ENCODE measurements around the gene JUNB.
A peak's percentile ranks its signal among the peaks of the same experiment; 100 is the strongest.

Gene JUNB

DNA sequence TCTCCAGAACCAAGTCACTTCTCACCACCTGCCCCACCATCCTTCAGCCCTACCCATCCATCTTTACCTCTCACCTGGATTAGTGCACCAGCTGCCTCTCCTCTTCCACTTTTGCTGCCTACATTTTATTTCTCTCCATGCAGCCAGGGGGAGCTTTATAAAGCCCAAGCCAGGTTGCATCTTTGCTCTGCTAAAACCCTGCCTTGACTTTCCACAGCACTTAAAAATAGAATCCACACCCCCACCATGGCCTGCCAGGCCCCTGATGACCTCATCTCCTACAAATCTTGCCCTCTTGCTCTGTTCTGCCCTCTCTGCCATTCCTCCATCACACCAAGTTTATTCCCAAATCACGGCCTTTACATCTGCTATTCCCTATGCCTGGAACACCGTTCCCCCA is 17.7 kb upstream of the JUNB start:
- DNase-seq (ENCODE audit: low read depth): no peak

DNA sequence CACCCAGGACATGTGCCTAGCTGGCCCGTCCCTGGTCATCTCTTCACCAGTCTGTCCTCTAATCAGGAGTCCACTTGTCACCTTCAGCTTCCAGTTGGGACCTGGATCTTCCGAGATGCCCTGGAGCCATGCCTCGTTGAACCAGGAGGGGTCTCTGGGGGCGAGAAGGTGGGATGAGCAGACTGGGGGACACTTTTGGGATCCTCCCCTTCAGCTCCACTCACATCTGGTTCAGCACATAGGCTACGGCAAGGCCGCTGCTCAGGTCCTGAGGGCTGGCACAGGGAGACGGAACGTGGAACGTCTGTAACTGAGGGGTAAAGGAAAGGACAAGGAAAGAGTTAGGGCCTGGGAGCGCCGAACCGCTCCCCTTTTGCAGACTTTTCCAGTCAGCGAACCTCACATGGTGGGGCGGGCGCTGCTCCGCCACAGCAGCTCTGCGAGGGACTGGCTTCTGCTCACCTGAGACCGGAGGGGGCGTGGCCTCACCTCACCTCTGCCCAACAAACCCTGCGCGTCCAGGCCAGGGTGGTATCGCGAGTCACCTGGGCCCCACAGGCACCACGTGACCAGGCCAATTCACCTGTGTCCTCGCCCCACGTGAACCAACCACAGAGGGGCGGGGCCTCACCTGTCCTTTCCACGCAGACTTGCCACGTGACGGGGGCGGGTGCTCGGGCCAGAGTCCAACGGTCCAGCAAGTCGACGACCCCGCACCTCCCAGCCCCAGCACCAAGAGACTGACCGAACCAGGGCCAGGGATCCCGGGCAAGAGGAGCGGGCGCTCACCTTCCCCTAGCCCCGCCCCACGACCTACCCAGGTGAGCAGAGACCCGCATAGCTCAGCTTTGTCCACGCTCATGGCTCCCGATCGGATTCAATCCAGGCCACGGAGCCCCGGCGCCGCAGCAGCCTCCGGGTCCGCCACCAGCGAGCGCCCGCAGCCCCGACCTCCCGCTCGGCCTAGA is 16.4 kb upstream of the JUNB start, which contains the start of gene HOOK2:
Gene HOOK2, minus strand, starts transcription at position 965 of the 968 bp plus-strand sequence. Its CDS starts 103 bp downstream, at position 862.
- TF ChIP-seq, protein P1, sequence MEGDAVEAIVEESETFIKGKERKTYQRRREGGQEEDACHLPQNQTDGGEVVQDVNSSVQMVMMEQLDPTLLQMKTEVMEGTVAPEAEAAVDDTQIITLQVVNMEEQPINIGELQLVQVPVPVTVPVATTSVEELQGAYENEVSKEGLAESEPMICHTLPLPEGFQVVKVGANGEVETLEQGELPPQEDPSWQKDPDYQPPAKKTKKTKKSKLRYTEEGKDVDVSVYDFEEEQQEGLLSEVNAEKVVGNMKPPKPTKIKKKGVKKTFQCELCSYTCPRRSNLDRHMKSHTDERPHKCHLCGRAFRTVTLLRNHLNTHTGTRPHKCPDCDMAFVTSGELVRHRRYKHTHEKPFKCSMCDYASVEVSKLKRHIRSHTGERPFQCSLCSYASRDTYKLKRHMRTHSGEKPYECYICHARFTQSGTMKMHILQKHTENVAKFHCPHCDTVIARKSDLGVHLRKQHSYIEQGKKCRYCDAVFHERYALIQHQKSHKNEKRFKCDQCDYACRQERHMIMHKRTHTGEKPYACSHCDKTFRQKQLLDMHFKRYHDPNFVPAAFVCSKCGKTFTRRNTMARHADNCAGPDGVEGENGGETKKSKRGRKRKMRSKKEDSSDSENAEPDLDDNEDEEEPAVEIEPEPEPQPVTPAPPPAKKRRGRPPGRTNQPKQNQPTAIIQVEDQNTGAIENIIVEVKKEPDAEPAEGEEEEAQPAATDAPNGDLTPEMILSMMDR (IDR thresholded peaks at IDR 0.05; ENCODE audit: insufficient read depth, low read depth, low read length, missing control alignments): no peak
- H3K4me3 ChIP-seq (ENCODE audit: low read depth, low read length): peak within 1 kb of the TSS; percentile 66
- DNase-seq (ENCODE audit: low read depth): peak; percentile 33

More for the DNA sequence above, 17.7 kb upstream of the JUNB start:
- H3K4me3 ChIP-seq (ENCODE audit: low read depth, low read length): no peak overlapping the region
- TF ChIP-seq, protein P1 (IDR thresholded peaks at IDR 0.05; ENCODE audit: insufficient read depth, low read depth, low read length, missing control alignments): peak; percentile 15

DNA sequence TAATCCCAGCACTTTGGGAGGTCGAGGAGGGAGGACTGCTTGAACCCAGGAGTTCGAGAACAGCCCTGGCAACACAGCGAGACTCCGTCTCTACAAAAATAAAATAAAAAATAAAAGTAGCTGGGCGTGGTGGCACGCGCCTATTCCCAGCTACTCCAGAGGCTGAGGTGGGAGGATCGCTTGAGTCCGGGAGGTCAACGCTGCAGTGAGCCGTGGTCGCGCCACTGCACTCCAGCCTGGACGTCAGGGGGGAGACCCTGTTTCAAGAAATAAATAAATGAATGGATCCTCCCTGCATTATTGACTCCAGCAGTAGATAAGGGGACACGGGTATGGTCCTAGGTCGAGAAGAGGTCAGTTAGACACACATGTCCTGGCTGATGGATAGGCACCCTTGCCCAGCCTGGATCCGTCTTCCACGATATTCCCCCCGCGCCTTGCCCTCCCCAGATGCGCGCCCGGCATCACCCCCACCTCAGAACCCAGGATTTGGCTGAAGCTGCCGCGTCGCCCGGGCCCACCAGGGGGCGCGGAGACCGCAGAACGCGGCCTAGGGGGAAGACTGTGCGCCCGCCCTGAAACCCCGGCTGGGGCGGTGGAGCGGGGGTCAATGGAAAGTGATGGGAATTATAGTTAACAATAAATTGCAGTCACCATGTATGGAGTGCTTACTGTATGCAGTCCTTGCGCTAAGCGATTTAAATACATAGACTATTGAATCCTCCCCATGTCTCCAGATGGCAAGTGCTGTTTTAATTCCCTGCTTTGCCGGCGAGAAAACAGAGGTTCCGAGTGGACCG is 13.9 kb upstream of the JUNB start:
- peak overlapping the region; percentile 92 for H3K4me3 ChIP-seq (ENCODE audit: low read depth, low read length)
- DNase-seq (ENCODE audit: low read depth): peak; percentile 87
- TF ChIP-seq, protein P1 (IDR thresholded peaks at IDR 0.05; ENCODE audit: insufficient read depth, low read depth, low read length, missing control alignments): peak; percentile 97

DNA sequence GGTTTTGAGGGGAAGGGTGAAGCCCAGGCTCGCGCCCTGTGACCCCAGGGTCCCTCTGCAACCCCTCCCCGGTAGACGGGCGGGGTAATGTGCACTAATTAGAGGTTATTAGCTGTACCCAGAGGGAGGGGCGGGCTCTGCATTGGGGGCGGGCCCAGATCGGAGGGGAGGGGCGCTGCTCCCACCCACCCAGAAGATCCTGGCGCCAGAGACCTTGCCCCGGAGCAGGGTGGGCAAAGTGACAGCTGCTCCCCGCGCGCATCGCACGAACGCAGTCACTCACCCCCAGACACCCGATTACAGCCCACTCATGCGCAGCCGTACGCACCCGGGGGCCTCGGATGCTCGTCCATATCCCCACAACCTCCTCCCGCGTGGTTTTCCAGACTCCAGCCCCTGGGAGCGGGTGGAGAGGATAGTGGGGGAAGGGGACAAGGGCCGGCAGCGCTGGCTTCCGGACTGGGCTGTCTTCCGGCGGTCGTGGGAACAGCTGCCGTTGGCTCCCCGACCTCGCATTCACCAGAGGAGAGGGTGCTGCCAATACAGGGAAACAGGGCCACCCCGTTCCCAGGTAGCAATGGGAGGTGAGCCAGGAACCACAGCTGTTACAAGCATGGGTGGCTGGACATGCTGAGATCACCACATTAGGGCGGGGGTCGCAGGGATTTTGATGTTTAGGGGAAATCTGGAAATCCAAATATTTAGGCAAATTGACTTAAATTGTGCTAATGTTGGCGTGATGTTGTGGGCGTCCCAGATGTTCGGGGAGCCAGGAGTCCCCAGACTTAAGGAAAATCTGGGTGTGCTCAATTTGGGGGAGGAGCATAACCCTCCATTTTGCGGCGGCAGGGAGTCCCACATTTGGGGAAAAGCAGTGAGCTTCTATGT is 13.0 kb upstream of the JUNB start:
- TF ChIP-seq, protein P1 (IDR thresholded peaks at IDR 0.05; ENCODE audit: insufficient read depth, low read depth, low read length, missing control alignments): no peak
- peak overlapping the region; percentile 92 for H3K4me3 ChIP-seq (ENCODE audit: low read depth, low read length)
- DNase-seq (ENCODE audit: low read depth): peak; percentile 81

DNA sequence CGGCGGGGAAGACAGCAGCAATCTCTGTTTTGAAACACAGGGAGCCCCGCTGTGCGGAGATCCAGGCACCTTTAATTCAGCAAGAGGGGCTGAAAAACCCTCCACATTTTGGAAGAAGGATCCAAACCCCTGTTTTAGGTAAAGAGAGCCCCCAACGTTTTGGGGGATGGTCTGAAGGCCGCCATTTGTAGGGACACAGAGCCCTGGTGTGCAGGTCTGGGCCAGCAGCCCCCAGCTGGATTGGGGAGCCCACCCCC is 12.5 kb upstream of the JUNB start:
- H3K4me3 ChIP-seq (ENCODE audit: low read depth, low read length): peak overlapping the region; percentile 92
- TF ChIP-seq, protein P1 (IDR thresholded peaks at IDR 0.05; ENCODE audit: insufficient read depth, low read depth, low read length, missing control alignments): no peak
- peak; percentile 37 for DNase-seq (ENCODE audit: low read depth)
